Measurements from ENCODE around the gene EFNB2.

GRCh38 chr13:106529415-106530170 lies 5.9 kb downstream of the EFNB2 start:
- no peak for TF ChIP-seq CTCF (conservative IDR thresholded peaks at IDR 0.05; ENCODE audit: low read length)
- TF ChIP-seq EZH2phosphoT487 (IDR thresholded peaks at IDR 0.05; ENCODE audit: borderline replicate concordance, low read depth, low read length): no peak
